ENCODE data around the gene GJB5. TPM values are rescaled to one million over a fixed set of nuclear protein-coding genes. Genes with fewer than 3 reads are reported as not detected.

Gene GJB5
- total RNA-seq, 2 experiments from 2014 or later: not detected

Other genes with a start within 250 kb of the GJB5 start
- not detected for gene GJB4, start 4.7 kb downstream of the GJB5 start, total RNA-seq
- not detected for gene GJB3, start 26.2 kb downstream of the GJB5 start, total RNA-seq
- not detected for gene GJA4, start 38.0 kb downstream of the GJB5 start, total RNA-seq
- 10 to 100 TPM; 50.4 to 52.2 TPM for gene SMIM12, start 104.7 kb downstream of the GJB5 start, total RNA-seq
- under 1 TPM; 0.29 to 0.39 TPM for gene DLGAP3, start 174.6 kb downstream of the GJB5 start, total RNA-seq
- 10 to 100 TPM; 24.8 to 26.7 TPM for gene TMEM35B, start 230.3 kb downstream of the GJB5 start, total RNA-seq